ENCODE measurements around the gene CDH11.

Gene CDH11

DNA sequence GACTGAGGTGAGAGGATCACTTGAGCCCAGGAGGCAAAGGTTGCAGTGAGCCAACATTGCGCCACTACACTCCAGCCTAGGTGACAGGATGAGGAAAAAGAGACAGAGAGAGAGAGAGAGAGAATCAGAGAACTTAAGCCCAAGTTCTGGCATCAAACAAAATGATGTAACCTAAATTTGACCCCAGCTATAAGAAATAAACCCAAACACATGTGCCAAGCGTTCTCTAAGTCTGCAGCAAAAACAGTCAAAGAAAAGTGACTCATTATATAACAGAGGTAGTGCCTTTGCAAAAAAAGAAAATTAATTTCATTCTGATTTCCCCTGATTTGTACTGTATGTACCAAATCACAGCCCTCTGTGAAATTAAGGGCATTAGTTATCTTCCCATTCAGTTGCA, 89.5 kb downstream of the CDH11 start:
- Histone ChIP-seq H3K4me1 (ENCODE audit: insufficient read depth, insufficient read length) (no peaks in the 10 kb centered on the region), H3K27me3 (ENCODE audit: insufficient read depth, insufficient read length) (no peaks in the 10 kb centered on the region), H3K9me3 (ENCODE audit: insufficient read depth, low read length) (no peaks in the 10 kb centered on the region), H3K4me3 (ENCODE audit: insufficient read length, low read depth) (no peak overlapping the region), H3K9ac (ENCODE audit: insufficient read length, low read depth) (no peak overlapping the region), H3K36me3 (ENCODE audit: insufficient read depth, insufficient read length, low read length) (no peaks in the 10 kb centered on the region)
- TF ChIP-seq ZNF274 (IDR thresholded peaks at IDR 0.05; ENCODE audit: low read depth, low read length), result no peak
- no peak for TF ChIP-seq YY1 (IDR thresholded peaks at IDR 0.05; ENCODE audit: insufficient read depth, insufficient read length)
- no peak for TF ChIP-seq SUZ12 (IDR thresholded peaks at IDR 0.05; ENCODE audit: extremely low read depth, insufficient read depth, insufficient read length)
- no peak for DNase-seq (ENCODE audit: low read depth, low spot score)

DNA sequence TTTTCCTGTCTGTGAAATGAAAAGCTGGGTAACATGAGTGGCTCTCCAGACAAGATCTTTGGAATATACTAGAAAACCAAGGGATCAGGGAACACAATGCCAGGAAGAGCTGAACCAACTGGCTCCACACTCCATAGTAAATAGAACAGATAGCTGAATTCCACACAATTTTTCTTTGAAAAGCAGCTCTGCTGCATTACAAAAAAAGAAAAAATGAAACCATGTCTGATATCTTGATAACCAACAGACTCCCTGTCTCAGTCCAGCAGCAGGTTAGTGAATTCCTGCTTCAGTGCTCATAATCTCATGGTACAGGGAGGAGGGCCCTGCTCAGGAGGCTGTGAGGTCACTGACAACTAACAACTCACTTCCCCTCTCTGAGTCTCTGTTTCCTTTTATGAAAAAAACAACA, 97.1 kb downstream of the CDH11 start:
- Histone ChIP-seq H3K4me3 (ENCODE audit: insufficient read length, low read depth) (no peak overlapping the region), H3K36me3 (ENCODE audit: insufficient read depth, insufficient read length, low read length) (no peaks in the 10 kb centered on the region), H3K9me3 (ENCODE audit: insufficient read depth, low read length) (no peaks in the 10 kb centered on the region), H3K27me3 (ENCODE audit: insufficient read depth, insufficient read length) (no peaks in the 10 kb centered on the region), H3K4me1 (ENCODE audit: insufficient read depth, insufficient read length) (no peaks in the 10 kb centered on the region), H3K9ac (ENCODE audit: insufficient read length, low read depth) (no peak overlapping the region)
- no peak for DNase-seq (ENCODE audit: low read depth, low spot score)
- TF ChIP-seq ZNF274 (IDR thresholded peaks at IDR 0.05; ENCODE audit: low read depth, low read length), result no peak
- no peak for TF ChIP-seq YY1 (IDR thresholded peaks at IDR 0.05; ENCODE audit: insufficient read depth, insufficient read length)
- TF ChIP-seq SUZ12 (IDR thresholded peaks at IDR 0.05; ENCODE audit: extremely low read depth, insufficient read depth, insufficient read length), result no peak

DNA sequence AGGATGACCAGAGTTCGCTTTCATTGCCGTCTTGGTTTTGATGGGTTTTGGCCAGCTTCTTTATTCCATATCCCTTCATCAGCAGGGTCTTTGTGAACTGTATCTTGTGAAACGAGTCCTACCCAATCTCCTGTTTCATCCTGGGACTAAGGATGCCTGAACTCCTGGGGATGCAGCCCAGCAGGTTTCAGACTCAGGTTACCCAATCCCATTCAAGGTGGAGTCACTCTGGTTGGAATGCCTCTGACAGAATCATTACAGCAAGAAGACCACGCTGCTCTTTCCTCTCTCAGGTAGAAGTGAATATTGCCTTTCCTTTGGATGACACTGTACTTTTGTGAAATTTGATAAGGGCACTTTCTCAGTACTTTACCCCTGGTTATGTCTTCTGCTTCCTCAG, 98.1 kb downstream of the CDH11 start:
- H3K4me3 ChIP-seq (ENCODE audit: insufficient read length, low read depth), result no peak overlapping the region
- H3K36me3 ChIP-seq (ENCODE audit: insufficient read depth, insufficient read length, low read length), result no peaks in the 10 kb centered on the region
- H3K4me1 ChIP-seq (ENCODE audit: insufficient read depth, insufficient read length), result no peaks in the 10 kb centered on the region
- no peak for TF ChIP-seq YY1 (IDR thresholded peaks at IDR 0.05; ENCODE audit: insufficient read depth, insufficient read length)
- no peak for TF ChIP-seq SUZ12 (IDR thresholded peaks at IDR 0.05; ENCODE audit: extremely low read depth, insufficient read depth, insufficient read length)
- no peak overlapping the region for H3K9ac ChIP-seq (ENCODE audit: insufficient read length, low read depth)
- peaks cover 5% of the 10 kb centered on the region for H3K9me3 ChIP-seq (ENCODE audit: insufficient read depth, low read length)
- H3K27me3 ChIP-seq (ENCODE audit: insufficient read depth, insufficient read length), result no peaks in the 10 kb centered on the region
- DNase-seq (ENCODE audit: low read depth, low spot score), result no peak

DNA sequence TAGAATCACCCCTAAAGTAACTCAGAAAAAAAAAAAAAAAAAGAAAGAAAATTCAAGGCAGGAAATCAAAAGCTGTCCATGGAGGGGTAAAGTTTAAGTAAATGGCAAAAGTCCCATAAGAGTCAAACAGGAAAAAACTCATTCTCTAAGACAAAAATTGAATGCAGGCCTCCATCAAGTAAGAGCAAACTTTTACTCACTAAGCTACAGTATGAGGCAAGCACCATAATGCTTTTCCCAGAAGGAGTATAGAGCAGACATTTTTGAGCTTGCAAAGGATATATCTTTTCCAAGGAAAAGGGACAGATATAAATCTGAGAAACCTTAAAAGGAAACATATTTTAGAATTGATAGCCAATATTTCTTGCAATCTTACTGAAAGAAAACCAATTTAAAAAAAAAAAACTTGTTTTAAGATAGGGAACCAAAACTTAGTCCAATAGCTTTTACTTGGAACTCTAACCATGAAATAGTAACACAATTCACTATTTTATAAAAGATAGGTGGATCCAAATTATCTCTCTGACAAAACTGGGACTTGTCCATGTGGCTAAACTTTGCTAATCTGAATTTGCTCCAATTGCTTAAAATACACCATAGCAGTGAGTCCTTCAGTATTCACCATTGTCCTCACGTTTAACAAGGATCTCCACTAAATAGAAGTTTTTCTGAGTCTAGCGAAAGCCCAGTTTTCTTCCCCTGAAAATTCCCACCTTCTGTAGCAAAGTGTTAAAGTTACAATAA, 99.8 kb downstream of the CDH11 start:
- no peak for DNase-seq (ENCODE audit: low read depth, low spot score)
- peaks cover 21% of the 10 kb centered on the region for H3K9me3 ChIP-seq (ENCODE audit: insufficient read depth, low read length)
- TF ChIP-seq SUZ12 (IDR thresholded peaks at IDR 0.05; ENCODE audit: extremely low read depth, insufficient read depth, insufficient read length), result no peak
- TF ChIP-seq ZNF274 (IDR thresholded peaks at IDR 0.05; ENCODE audit: low read depth, low read length), result no peak
- TF ChIP-seq YY1 (IDR thresholded peaks at IDR 0.05; ENCODE audit: insufficient read depth, insufficient read length), result no peak
- H3K9ac ChIP-seq (ENCODE audit: insufficient read length, low read depth), result no peak overlapping the region
- H3K4me1 ChIP-seq (ENCODE audit: insufficient read depth, insufficient read length), result no peaks in the 10 kb centered on the region
- H3K27me3 ChIP-seq (ENCODE audit: insufficient read depth, insufficient read length), result no peaks in the 10 kb centered on the region
- no peak overlapping the region for H3K4me3 ChIP-seq (ENCODE audit: insufficient read length, low read depth)
- peaks cover 6% of the 10 kb centered on the region for H3K36me3 ChIP-seq (ENCODE audit: insufficient read depth, insufficient read length, low read length)

DNA sequence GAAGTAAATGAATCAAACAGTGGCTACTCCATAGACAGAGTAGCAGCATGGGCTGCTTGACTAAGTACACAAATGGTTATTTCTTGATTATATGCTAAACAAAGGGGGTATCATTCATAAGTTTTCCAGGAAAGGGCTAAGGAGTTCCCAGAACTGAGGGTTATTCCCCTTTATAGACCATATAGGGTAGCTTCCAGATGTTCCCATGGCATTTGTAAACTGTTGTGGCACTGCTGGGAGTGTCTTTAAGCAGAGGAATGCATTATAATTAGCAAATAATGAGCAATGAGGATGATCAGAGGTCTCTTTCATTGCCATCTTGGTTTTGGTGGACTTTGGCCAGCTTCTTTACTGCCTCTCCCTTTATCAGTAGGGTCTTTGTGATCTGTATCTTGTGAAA, 105.1 kb downstream of the CDH11 start:
- no peak overlapping the region for H3K4me3 ChIP-seq (ENCODE audit: insufficient read length, low read depth)
- H3K9ac ChIP-seq (ENCODE audit: insufficient read length, low read depth), result no peak overlapping the region
- TF ChIP-seq YY1 (IDR thresholded peaks at IDR 0.05; ENCODE audit: insufficient read depth, insufficient read length) (no peak), SUZ12 (IDR thresholded peaks at IDR 0.05; ENCODE audit: extremely low read depth, insufficient read depth, insufficient read length) (no peak), ZNF274 (IDR thresholded peaks at IDR 0.05; ENCODE audit: low read depth, low read length) (no peak)
- H3K27me3 ChIP-seq (ENCODE audit: insufficient read depth, insufficient read length), result no peaks in the 10 kb centered on the region
- DNase-seq (ENCODE audit: low read depth, low spot score), result no peak
- peaks cover 21% of the 10 kb centered on the region for H3K9me3 ChIP-seq (ENCODE audit: insufficient read depth, low read length)
- no peaks in the 10 kb centered on the region for H3K4me1 ChIP-seq (ENCODE audit: insufficient read depth, insufficient read length)
- H3K36me3 ChIP-seq (ENCODE audit: insufficient read depth, insufficient read length, low read length), result peaks cover 6% of the 10 kb centered on the region

DNA sequence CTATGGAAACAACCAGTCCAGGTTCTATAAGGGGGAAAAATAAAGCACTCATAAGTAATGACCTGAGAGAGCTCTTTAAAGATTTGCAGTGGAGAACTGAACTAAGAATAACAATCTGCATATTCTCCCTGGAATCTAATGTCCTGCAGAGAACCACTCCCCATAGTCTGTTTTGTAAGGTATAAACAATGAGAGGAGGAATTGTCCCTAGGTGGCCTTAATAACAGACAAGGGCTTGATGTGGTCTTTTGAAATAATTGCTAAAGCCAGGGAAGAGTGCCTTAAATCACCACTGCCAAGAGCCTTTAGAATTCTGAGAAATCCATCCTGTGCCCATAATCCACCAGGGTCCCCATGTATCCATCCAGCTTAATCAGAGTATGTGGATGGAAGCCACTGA, 106.3 kb downstream of the CDH11 start:
- DNase-seq (ENCODE audit: low read depth, low spot score), result no peak
- no peak overlapping the region for H3K9ac ChIP-seq (ENCODE audit: insufficient read length, low read depth)
- no peak for TF ChIP-seq YY1 (IDR thresholded peaks at IDR 0.05; ENCODE audit: insufficient read depth, insufficient read length)
- no peaks in the 10 kb centered on the region for H3K4me1 ChIP-seq (ENCODE audit: insufficient read depth, insufficient read length)
- H3K4me3 ChIP-seq (ENCODE audit: insufficient read length, low read depth), result no peak overlapping the region
- H3K9me3 ChIP-seq (ENCODE audit: insufficient read depth, low read length), result peaks cover 21% of the 10 kb centered on the region
- no peaks in the 10 kb centered on the region for H3K27me3 ChIP-seq (ENCODE audit: insufficient read depth, insufficient read length)
- peaks cover 6% of the 10 kb centered on the region for H3K36me3 ChIP-seq (ENCODE audit: insufficient read depth, insufficient read length, low read length)

DNA sequence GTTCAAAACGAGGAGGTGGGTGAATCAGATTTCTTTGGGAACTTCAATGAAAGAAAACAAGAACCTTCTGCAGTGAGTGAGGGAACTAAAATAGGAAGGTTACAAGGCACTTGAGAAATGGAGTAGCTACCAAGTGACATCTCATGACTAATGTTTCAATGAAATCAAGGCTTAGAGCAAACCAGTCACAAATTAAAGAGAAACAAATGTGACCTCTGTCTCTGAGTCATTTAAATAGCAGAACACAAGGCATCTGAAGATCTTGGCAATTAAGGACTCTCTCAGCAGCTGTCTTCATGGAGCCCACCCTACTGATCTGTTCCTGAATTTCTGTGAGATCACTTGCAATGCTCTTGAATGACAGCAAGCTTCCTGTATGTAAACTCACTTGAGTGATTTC, 109.5 kb downstream of the CDH11 start:
- H3K27me3 ChIP-seq (ENCODE audit: insufficient read depth, insufficient read length), result no peaks in the 10 kb centered on the region
- no peak for TF ChIP-seq SUZ12 (IDR thresholded peaks at IDR 0.05; ENCODE audit: extremely low read depth, insufficient read depth, insufficient read length)
- no peak for TF ChIP-seq ZNF274 (IDR thresholded peaks at IDR 0.05; ENCODE audit: low read depth, low read length)
- no peak for TF ChIP-seq YY1 (IDR thresholded peaks at IDR 0.05; ENCODE audit: insufficient read depth, insufficient read length)

More for the DNA sequence above, 109.5 kb downstream of the CDH11 start:
- no peak overlapping the region for H3K4me3 ChIP-seq (ENCODE audit: insufficient read length, low read depth)
- H3K4me1 ChIP-seq (ENCODE audit: insufficient read depth, insufficient read length), result no peaks in the 10 kb centered on the region
- no peaks in the 10 kb centered on the region for H3K36me3 ChIP-seq (ENCODE audit: insufficient read depth, insufficient read length, low read length)
- H3K9me3 ChIP-seq (ENCODE audit: insufficient read depth, low read length), result 0 out of 2 replicates have a peak, but pooled peaks cover 2% of the 10 kb centered on the region
- H3K9ac ChIP-seq (ENCODE audit: insufficient read length, low read depth), result no peak overlapping the region
- no peak for DNase-seq (ENCODE audit: low read depth, low spot score)

Measured in NT2/D1 (cell line).